ENCODE data around the gene NECAB3.

Gene NECAB3

GRCh38 chr20:33664085-33664761 is 10.0 kb downstream of the NECAB3 start:
- no peak for DNase-seq (ENCODE audit: low read depth)

- peak; percentile 76 for DNase-seq (ENCODE audit: low read depth)
Observed at GRCh38 chr20:33663161-33664084, 10.8 kb downstream of the NECAB3 start.

GRCh38 chr20:33662172-33662571 is 12.1 kb downstream of the NECAB3 start, which contains the start of gene C20orf144:
Gene C20orf144, plus strand, starts transcription at chr20:33662327. Its CDS starts 19 bp downstream, at chr20:33662346.
- DNase-seq (ENCODE audit: low read depth) = no peak

GRCh38 chr20:33660685-33661058 is 13.6 kb downstream of the NECAB3 start:
- no peak for DNase-seq (ENCODE audit: low read depth)

- DNase-seq (ENCODE audit: low read depth) = no peak
Observed at GRCh38 chr20:33660035-33660684, 14.1 kb downstream of the NECAB3 start.

GRCh38 chr20:33659341-33660034 is 14.7 kb downstream of the NECAB3 start:
- DNase-seq (ENCODE audit: low read depth) = no peak

GRCh38 chr20:33658929-33659328 is 15.3 kb downstream of the NECAB3 start:
- DNase-seq (ENCODE audit: low read depth) = no peak

GRCh38 chr20:33658510-33658909 is 15.7 kb downstream of the NECAB3 start:
- DNase-seq (ENCODE audit: low read depth) = no peak

- DNase-seq (ENCODE audit: low read depth) = no peak
Observed at GRCh38 chr20:33657704-33658095, 16.5 kb downstream of the NECAB3 start.

- no peak for DNase-seq (ENCODE audit: low read depth)
Observed at GRCh38 chr20:33656783-33657703, 17.2 kb downstream of the NECAB3 start.

- no peak for DNase-seq (ENCODE audit: low read depth)
Observed at GRCh38 chr20:33656010-33656782, 18.0 kb downstream of the NECAB3 start.

- DNase-seq (ENCODE audit: low read depth) = no peak
Observed at GRCh38 chr20:33655164-33655563, 19.1 kb downstream of the NECAB3 start.

GRCh38 chr20:33654680-33655161 is 19.5 kb downstream of the NECAB3 start:
- no peak for DNase-seq (ENCODE audit: low read depth)

- DNase-seq (ENCODE audit: low read depth) = no peak
Observed at GRCh38 chr20:33653900-33654596, 20.2 kb downstream of the NECAB3 start.

GRCh38 chr20:33653218-33653899 is 20.9 kb downstream of the NECAB3 start:
- no peak for DNase-seq (ENCODE audit: low read depth)

- DNase-seq (ENCODE audit: low read depth) = no peak
Observed at GRCh38 chr20:33651562-33652048, 22.6 kb downstream of the NECAB3 start.

- DNase-seq (ENCODE audit: low read depth) = no peak
Observed at GRCh38 chr20:33650753-33651561, 23.3 kb downstream of the NECAB3 start.
